ENCODE measurements around the gene RPE.
A peak's percentile ranks its signal among the peaks of the same experiment; 100 is the strongest.

RPE gene

GRCh38 chr2:210002158-210003157, at the start of gene RPE:
TSS of gene RPE (plus strand) at chr2:210002638. CDS start at chr2:210002662, 24 bp downstream.
- peak; percentile 89 for DNase-seq

- DNase-seq, result no peak
These were observed 46.2 kb upstream of the RPE start for GRCh38 chr2:209956271-209956670.

GRCh38 chr2:209958016-209958415, 44.4 kb upstream of the RPE start:
- DNase-seq, result no peak

- no peak for DNase-seq
These were observed 42.4 kb upstream of the RPE start for GRCh38 chr2:209960045-209960444.

- no peak for DNase-seq
These were observed 41.5 kb upstream of the RPE start for GRCh38 chr2:209960676-209961630.

- DNase-seq, result no peak
These were observed 36.7 kb upstream of the RPE start for GRCh38 chr2:209965723-209966122.

GRCh38 chr2:209969692-209970091, 32.7 kb upstream of the RPE start:
- DNase-seq, result no peak

GRCh38 chr2:209970271-209970670, 32.2 kb upstream of the RPE start:
- no peak for DNase-seq

GRCh38 chr2:209970711-209971110, 31.7 kb upstream of the RPE start:
- DNase-seq, result no peak

GRCh38 chr2:209973328-209973727, 29.1 kb upstream of the RPE start:
- no peak for DNase-seq

GRCh38 chr2:209974576-209974975, 27.9 kb upstream of the RPE start:
- no peak for DNase-seq

GRCh38 chr2:209976698-209977385, 25.6 kb upstream of the RPE start:
- DNase-seq, result no peak

- DNase-seq, result no peak
These were observed 24.8 kb upstream of the RPE start for GRCh38 chr2:209977386-209978239.

- DNase-seq, result no peak
These were observed 18.1 kb upstream of the RPE start for GRCh38 chr2:209984291-209984690.

GRCh38 chr2:209985874-209986273, 16.6 kb upstream of the RPE start:
- no peak for DNase-seq

- no peak for DNase-seq
These were observed 16.0 kb upstream of the RPE start for GRCh38 chr2:209986415-209986814.

GRCh38 chr2:209988010-209988409, 14.4 kb upstream of the RPE start:
- no peak for DNase-seq

GRCh38 chr2:209990838-209991237, 11.6 kb upstream of the RPE start:
- DNase-seq, result no peak

GRCh38 chr2:209993968-209994367, 8.5 kb upstream of the RPE start:
- DNase-seq, result no peak

GRCh38 chr2:209998596-209998995, 3.8 kb upstream of the RPE start:
- no peak for DNase-seq

- no peak for DNase-seq
These were observed 1.7 kb upstream of the RPE start for GRCh38 chr2:210000464-210001324.
